ENCODE measurements around the gene AHR. TPM values are rescaled to one million over a fixed set of nuclear protein-coding genes. Genes with fewer than 3 reads are reported as not detected.
A peak's percentile ranks its signal among the peaks of the same experiment; 100 is the strongest.

AHR gene
- total and polyA plus RNA-seq, 4 donors: 22.8 to 413 (median 67.5) TPM

DNA sequence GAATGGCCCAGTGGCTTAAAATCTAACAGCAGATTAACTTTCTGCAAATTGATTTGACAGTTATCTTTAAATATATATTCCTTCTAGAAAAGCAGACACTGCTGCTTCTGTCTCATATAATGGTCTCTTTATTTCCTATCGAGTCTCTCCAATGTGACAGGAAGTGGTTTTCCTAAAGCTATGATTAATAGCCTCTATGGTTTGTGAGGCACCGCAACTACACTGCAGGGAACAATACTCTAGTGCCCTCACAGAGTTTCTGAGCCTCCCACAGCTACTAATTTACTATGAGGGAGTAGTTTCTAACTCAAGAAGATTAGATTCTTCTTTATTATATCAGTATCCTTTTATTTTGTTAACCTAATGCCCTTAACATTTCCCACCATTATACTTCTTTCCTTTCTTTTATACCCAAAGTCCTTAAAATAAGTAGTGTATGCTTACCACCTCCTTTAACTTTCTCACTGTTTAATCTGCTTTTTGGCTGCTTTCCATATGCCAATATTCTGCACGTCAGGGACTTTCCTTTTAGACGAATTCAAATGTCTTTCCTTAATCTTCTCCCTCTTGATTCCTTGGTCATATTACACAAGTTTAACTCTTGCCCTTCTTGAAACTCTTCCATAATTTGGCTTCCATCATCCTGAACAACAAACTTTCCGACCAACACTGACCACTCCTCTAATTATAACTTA is 23.8 kb upstream of the AHR start:
- Histone ChIP-seq H3K36me3 (ENCODE audit: control insufficient read depth in 4 of 4, insufficient read depth in 4 of 4, low read length in 4 of 4) (no peaks in the 10 kb centered on the region), H3K4me3 (no peak overlapping the region), H3K27ac (ENCODE audit: low read depth in 1 of 2, low read length in 1 of 2) (no peak overlapping the region), H3K9ac (ENCODE audit: insufficient read depth in 1 of 2, low read length in 2 of 2) (no peak overlapping the region), H3K9me3 (ENCODE audit: control insufficient read depth in 4 of 4, insufficient read depth in 3 of 4, low read length in 3 of 4) (peaks cover 0 to 12% (median 5%) of the 10 kb centered on the region in 4 donors), H3K4me1 (ENCODE audit: control insufficient read depth in 5 of 5, insufficient read depth in 5 of 5, low read length in 5 of 5) (peaks cover 0 to 12% (median 3%) of the 10 kb centered on the region in 5 donors), H3K27me3 (ENCODE audit: control insufficient read depth in 3 of 3, insufficient read depth in 3 of 3, low read length in 2 of 3) (no peaks in the 10 kb centered on the region)
- ATAC-seq (ENCODE audit: insufficient read depth, low FRiP score) (no peak), DNase-seq (peak in 1 of 3 donors; percentile 46)
- TF ChIP-seq, protein P1, sequence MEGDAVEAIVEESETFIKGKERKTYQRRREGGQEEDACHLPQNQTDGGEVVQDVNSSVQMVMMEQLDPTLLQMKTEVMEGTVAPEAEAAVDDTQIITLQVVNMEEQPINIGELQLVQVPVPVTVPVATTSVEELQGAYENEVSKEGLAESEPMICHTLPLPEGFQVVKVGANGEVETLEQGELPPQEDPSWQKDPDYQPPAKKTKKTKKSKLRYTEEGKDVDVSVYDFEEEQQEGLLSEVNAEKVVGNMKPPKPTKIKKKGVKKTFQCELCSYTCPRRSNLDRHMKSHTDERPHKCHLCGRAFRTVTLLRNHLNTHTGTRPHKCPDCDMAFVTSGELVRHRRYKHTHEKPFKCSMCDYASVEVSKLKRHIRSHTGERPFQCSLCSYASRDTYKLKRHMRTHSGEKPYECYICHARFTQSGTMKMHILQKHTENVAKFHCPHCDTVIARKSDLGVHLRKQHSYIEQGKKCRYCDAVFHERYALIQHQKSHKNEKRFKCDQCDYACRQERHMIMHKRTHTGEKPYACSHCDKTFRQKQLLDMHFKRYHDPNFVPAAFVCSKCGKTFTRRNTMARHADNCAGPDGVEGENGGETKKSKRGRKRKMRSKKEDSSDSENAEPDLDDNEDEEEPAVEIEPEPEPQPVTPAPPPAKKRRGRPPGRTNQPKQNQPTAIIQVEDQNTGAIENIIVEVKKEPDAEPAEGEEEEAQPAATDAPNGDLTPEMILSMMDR (IDR thresholded peaks at IDR 0.05; ENCODE audit: control extremely low read depth, extremely low read depth): no peak
- 22 to 29% methylated on average over 5 of the region's 5 CpGs for WGBS, 2 donors

DNA sequence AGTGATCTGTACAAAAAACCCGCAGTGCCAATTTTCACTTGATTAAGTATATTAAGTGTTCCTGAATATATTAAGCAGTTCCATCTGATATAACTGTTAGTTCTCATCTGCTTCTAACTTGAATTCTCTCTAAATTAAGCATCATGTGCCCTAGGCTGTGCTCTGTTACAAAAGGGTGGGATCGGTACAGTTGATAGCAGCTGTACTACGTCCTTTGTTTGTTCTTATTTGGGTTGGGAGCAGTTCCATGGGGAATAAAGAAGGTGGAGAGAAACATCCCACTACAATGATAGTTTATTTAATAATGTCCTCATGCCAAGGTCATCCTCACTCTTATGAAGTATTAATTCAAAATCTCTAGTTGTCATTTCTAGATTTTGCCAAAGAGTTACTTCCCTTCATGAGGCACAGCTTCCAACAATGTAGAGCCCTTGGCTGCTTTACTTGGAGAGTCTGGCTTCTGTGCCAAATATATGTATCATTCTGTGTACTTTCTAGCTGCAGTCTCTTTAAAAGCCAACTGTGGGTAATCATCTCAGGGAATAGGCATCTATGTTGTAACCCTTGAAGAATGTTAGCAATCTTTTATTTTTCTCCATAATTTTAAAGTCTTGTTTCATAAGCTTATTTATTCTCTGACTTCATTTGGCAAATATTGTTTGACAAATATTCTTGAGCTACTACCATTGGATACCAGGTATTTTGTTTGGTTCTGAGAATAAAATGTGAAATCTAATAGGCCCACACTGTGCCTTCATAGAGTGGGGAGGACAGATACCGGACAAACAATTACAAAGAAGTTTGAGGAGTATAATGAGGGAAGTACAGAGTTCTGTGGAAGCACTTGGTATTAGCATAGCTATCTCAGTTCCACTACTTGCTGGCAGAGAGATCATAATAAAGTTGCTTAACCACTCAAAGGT is 22.4 kb upstream of the AHR start:
- TF ChIP-seq, protein P1 (IDR thresholded peaks at IDR 0.05; ENCODE audit: control extremely low read depth, extremely low read depth): no peak
- no peak overlapping the region for H3K4me3 ChIP-seq
- ATAC-seq (ENCODE audit: insufficient read depth, low FRiP score) (peak; percentile 83), DNase-seq (peak; percentile 30 to 86 (median 85))
- 47 to 79% methylated on average over 4 of the region's 4 CpGs for WGBS, 2 donors
- peak overlapping the region in 1 of 2 donors; percentile 8 for H3K9ac ChIP-seq (ENCODE audit: insufficient read depth in 1 of 2, low read length in 2 of 2)
- H3K36me3 ChIP-seq (ENCODE audit: control insufficient read depth in 4 of 4, insufficient read depth in 4 of 4, low read length in 4 of 4): no peaks in the 10 kb centered on the region
- no peaks in the 10 kb centered on the region for H3K27me3 ChIP-seq (ENCODE audit: control insufficient read depth in 3 of 3, insufficient read depth in 3 of 3, low read length in 2 of 3)
- peak overlapping the region in 1 of 2 donors; percentile 78 for H3K27ac ChIP-seq (ENCODE audit: low read depth in 1 of 2, low read length in 1 of 2)
- peaks cover 0 to 12% (median 3%) of the 10 kb centered on the region in 5 donors for H3K4me1 ChIP-seq (ENCODE audit: control insufficient read depth in 5 of 5, insufficient read depth in 5 of 5, low read length in 5 of 5)
- H3K9me3 ChIP-seq (ENCODE audit: control insufficient read depth in 4 of 4, insufficient read depth in 3 of 4, low read length in 3 of 4): peaks cover 0 to 4% (median 0%) of the 10 kb centered on the region in 4 donors

GRCh38 chr7:17279061-17279460 is 19.4 kb upstream of the AHR start:
- H3K9me3 ChIP-seq (ENCODE audit: control insufficient read depth in 4 of 4, insufficient read depth in 3 of 4, low read length in 3 of 4): no peaks in the 10 kb centered on the region
- no peak for ATAC-seq (ENCODE audit: insufficient read depth, low FRiP score)
- no peak for DNase-seq
- H3K36me3 ChIP-seq (ENCODE audit: control insufficient read depth in 4 of 4, insufficient read depth in 4 of 4, low read length in 4 of 4): no peaks in the 10 kb centered on the region
- H3K9ac ChIP-seq (ENCODE audit: insufficient read depth in 1 of 2, low read length in 2 of 2): no peak overlapping the region
- peaks cover 0 to 12% (median 3%) of the 10 kb centered on the region in 5 donors for H3K4me1 ChIP-seq (ENCODE audit: control insufficient read depth in 5 of 5, insufficient read depth in 5 of 5, low read length in 5 of 5)
- TF ChIP-seq, protein P1 (IDR thresholded peaks at IDR 0.05; ENCODE audit: control extremely low read depth, extremely low read depth): no peak
- no peak overlapping the region for H3K4me3 ChIP-seq
- no peaks in the 10 kb centered on the region for H3K27me3 ChIP-seq (ENCODE audit: control insufficient read depth in 3 of 3, insufficient read depth in 3 of 3, low read length in 2 of 3)
- 71 to 91% methylated on average over 4 of the region's 4 CpGs for WGBS, 2 donors
- no peak overlapping the region for H3K27ac ChIP-seq (ENCODE audit: low read depth in 1 of 2, low read length in 1 of 2)

Measured in lung (tissue), 12 donors.